ENCODE results near the gene FBXO31.

The FBXO31 gene

GRCh38 chr16:87410530-87410929 is 27.0 kb upstream of the FBXO31 start:
- Histone ChIP-seq H3K36me3 (peaks cover 81 to 95% (median 91%) of the 10 kb centered on the region in 3 donors), H3K27ac (no peak overlapping the region)
- DNase-seq = peak in 1 of 2 donors; percentile 55

DNA sequence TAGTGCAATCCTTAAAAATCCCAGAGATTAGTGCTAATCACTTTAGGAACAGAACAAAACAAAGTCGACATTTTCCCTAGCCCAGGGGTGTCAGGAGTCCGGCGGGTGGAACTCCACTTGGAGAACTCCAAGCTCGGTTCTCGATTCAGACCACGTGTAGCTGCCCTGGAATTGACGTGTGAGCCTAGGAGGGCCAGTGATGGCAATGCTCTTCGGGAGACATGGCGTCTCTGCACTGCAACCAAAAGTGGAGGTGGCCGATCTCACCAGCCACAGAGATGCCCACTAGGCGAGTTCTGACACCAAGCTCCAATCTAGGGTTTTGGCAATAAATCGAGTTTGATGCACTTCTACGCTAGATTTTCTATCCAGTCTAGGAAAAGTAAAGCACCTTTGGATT is 26.2 kb upstream of the FBXO31 start:
- Histone ChIP-seq H3K27me3 (no peaks in the 10 kb centered on the region), H3K4me1 (no peaks in the 10 kb centered on the region), H3K9me3 (no peaks in the 10 kb centered on the region), H3K36me3 (peaks cover 81 to 95% (median 93%) of the 10 kb centered on the region in 3 donors), H3K4me3 (no peak overlapping the region), H3K27ac (no peak overlapping the region)
- TF ChIP-seq, protein P1, sequence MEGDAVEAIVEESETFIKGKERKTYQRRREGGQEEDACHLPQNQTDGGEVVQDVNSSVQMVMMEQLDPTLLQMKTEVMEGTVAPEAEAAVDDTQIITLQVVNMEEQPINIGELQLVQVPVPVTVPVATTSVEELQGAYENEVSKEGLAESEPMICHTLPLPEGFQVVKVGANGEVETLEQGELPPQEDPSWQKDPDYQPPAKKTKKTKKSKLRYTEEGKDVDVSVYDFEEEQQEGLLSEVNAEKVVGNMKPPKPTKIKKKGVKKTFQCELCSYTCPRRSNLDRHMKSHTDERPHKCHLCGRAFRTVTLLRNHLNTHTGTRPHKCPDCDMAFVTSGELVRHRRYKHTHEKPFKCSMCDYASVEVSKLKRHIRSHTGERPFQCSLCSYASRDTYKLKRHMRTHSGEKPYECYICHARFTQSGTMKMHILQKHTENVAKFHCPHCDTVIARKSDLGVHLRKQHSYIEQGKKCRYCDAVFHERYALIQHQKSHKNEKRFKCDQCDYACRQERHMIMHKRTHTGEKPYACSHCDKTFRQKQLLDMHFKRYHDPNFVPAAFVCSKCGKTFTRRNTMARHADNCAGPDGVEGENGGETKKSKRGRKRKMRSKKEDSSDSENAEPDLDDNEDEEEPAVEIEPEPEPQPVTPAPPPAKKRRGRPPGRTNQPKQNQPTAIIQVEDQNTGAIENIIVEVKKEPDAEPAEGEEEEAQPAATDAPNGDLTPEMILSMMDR (IDR thresholded peaks at IDR 0.05) = no peak
- intact Hi-C loops (cut with DNase I; ENCODE audit: low total_unique reads) = no loop called here
- DNase-seq = peak in 1 of 2 donors; percentile 39

More at GRCh38 chr16:87410530-87410929, 27.0 kb upstream of the FBXO31 start:
- TF ChIP-seq, protein P1 (IDR thresholded peaks at IDR 0.05) = no peak
- Histone ChIP-seq H3K27me3 (no peaks in the 10 kb centered on the region), H3K4me1 (no peaks in the 10 kb centered on the region), H3K9me3 (no peaks in the 10 kb centered on the region), H3K4me3 (no peak overlapping the region)
- intact Hi-C loops (cut with DNase I; ENCODE audit: low total_unique reads) = no loop called here

DNA sequence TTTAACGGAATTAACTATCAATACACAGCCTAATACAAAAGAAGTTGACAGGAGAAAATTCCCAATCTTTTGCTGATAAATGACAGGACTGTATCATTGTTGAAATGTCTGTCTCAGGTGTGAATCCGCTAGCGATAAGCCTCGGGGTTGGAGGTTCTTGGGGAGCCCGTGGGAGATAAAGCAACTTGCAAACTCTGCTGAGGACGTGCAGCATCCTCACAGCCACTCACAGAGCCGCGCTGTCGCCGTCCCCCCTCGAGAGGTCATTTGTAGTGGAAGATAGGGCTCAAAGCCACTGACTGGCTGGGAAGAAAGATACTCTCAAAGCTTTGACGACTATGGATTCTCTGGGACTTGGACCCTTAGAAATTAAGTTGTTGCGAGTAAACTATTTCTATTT is 25.6 kb upstream of the FBXO31 start:
- TF ChIP-seq, protein P1 (IDR thresholded peaks at IDR 0.05) = no peak
- intact Hi-C loops (cut with DNase I; ENCODE audit: low total_unique reads) = no loop called here
- peak in 1 of 2 donors; percentile 50 for DNase-seq
- no peak overlapping the region for H3K27ac ChIP-seq
- no peaks in the 10 kb centered on the region for H3K9me3 ChIP-seq
- no peaks in the 10 kb centered on the region for H3K27me3 ChIP-seq
- H3K4me3 ChIP-seq = no peak overlapping the region
- H3K36me3 ChIP-seq = peaks cover 80 to 95% (median 91%) of the 10 kb centered on the region in 3 donors
- no peaks in the 10 kb centered on the region for H3K4me1 ChIP-seq

GRCh38 chr16:87407511-87408112 is 24.0 kb upstream of the FBXO31 start:
- TF ChIP-seq, protein P1 (IDR thresholded peaks at IDR 0.05) = no peak

DNA sequence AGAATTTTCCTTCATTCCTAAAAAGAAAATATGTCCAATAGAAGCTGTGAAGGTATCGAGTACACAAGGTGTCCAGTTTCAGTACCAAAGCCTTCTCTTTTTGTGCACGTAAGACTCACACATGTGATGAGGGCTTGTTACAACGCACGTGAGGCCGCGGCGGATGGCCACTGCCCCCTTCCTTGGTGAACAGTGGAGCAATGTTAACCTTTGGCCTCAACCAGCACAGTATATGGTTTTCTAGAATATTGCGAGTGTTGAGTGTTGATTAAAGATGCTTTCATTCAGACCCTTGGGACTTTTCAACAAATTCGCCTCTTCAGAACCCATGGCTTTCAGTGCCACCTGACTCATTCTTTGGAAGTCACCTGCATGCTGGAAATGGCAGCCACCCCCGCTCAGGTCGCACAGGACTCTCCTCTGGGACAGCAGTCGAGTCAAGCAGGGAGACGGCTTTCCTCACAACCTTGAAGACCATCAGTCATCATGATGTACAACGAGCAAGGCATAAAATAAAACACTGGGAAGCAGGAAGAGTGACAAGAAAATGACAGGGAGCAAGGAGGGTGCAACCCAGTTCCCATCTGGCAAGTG is 23.0 kb upstream of the FBXO31 start:
- intact Hi-C loops (cut with DNase I; ENCODE audit: low total_unique reads) = no loop called here
- Histone ChIP-seq H3K36me3 (peaks cover 76 to 92% (median 87%) of the 10 kb centered on the region in 3 donors), H3K4me1 (no peaks in the 10 kb centered on the region), H3K27me3 (no peaks in the 10 kb centered on the region), H3K9me3 (no peaks in the 10 kb centered on the region), H3K4me3 (no peak overlapping the region), H3K27ac (peak overlapping the region in 1 of 2 donors; percentile 12)
- TF ChIP-seq, protein P1 (IDR thresholded peaks at IDR 0.05) = no peak
- DNase-seq = peak in 1 of 2 donors; percentile 31

More at GRCh38 chr16:87407511-87408112, 24.0 kb upstream of the FBXO31 start:
- Histone ChIP-seq H3K4me3 (no peak overlapping the region), H3K27ac (no peak overlapping the region), H3K9me3 (no peaks in the 10 kb centered on the region), H3K27me3 (no peaks in the 10 kb centered on the region), H3K36me3 (peaks cover 76 to 92% (median 89%) of the 10 kb centered on the region in 3 donors), H3K4me1 (no peaks in the 10 kb centered on the region)
- intact Hi-C loops (cut with DNase I; ENCODE audit: low total_unique reads) = no loop called here
- DNase-seq = peak; percentile 54 to 78
